NCI-H1436 (cell line): ENCODE results near the gene SLC22A5.
"Not testable (repeated sequence)": the region's sequence is repeated elsewhere in the genome, so short reads cannot be mapped to it uniquely, and the experiment has no call there.

Experiments used
- DNase-seq: peaks from one replicate; lab custom pipeline; 2025; lab: John Stamatoyannopoulos, UW

Gene SLC22A5

GRCh38 chr5:132414634-132415378, 45.3 kb downstream of the SLC22A5 start:
- DNase-seq, result no peak

- DNase-seq, result not testable (repeated sequence)
Measured at GRCh38 chr5:132415516-132415915, 46.0 kb downstream of the SLC22A5 start.

DNA sequence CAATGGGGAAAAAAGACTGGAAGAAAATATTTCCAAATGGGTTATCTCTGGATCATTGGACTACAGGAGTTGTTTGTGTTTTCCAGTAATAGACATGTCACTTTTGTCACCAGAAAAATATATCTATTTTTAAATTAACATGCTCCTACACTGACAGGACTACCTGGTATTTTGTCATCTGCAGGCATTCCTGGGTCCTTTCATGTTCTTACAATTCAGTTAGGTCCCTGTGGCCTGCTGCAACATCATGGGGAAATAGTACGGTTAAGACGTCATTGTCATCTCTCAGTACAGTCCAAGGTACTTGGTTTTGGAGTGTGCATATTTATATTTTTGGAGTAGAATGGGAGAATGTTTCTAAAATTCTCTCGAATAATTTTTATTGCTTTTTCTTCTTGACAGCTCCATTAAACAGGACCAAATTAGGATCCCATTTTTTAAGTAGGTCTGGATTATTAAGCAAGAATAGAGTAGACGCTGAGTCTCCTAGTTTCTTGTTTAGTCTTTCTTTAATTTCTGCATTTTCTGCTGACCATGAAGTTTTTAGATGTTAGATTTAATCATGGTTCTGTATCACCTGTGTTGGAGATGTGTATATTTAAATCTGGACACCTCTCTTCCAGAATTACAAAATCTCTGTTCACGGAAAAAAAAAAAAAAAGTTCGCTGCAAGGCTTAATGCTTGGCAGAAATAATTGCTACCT, 46.9 kb downstream of the SLC22A5 start:
- no peak for DNase-seq

DNA sequence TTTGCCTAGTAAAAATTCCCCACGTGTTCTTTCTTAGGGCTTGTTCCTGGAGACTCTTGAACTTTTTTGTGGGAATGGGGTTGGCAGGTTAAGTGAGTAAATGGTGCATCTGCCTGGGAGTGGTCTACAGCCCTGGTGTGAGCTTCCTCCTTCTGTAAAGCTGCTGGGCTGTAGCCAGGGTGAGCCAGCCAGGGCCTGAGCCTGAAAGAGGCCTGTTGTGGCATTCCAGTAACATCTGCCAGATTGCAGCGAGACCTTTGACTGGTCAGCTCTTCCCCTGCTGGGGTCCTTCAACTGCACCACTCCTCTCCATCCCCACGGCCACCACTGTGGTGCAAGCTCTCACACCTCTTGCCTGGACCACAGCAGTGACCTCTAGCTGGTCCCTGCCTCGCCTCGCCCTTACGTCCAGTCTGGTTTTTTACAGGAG, 47.5 kb downstream of the SLC22A5 start:
- DNase-seq, result no peak

- DNase-seq, result no peak
Measured at GRCh38 chr5:132417461-132417860, 48.0 kb downstream of the SLC22A5 start.

DNA sequence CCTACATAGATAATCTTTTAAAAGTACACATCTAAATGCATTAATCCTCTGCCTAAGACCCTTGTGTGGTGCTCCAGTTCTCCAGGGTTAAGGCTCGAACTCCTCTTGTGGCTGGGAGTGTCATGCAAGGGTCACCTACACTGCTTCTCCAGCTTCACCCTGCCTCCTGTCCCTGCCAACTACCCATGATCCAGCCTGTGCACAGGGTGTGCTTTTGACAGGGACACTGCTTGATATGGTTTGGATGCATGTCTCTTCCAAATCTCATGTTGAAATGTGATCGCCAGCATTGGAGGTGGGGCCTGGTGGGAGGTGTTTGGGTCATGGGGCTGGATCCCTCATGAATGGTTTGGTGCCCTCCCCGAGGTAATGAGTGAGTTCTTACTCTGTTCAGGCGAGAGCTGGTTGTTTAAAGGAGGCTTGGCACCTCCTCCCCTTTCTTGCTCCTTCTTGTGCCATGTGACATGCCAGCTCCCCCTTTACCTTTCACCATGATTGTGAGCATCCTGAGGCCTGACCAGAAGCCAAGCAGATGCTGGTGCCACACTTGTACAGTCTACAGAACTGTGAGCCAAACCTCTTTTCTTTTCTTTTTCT, 48.5 kb downstream of the SLC22A5 start:
- DNase-seq, result no peak

GRCh38 chr5:132418881-132419280, 49.4 kb downstream of the SLC22A5 start:
- no peak for DNase-seq

DNA sequence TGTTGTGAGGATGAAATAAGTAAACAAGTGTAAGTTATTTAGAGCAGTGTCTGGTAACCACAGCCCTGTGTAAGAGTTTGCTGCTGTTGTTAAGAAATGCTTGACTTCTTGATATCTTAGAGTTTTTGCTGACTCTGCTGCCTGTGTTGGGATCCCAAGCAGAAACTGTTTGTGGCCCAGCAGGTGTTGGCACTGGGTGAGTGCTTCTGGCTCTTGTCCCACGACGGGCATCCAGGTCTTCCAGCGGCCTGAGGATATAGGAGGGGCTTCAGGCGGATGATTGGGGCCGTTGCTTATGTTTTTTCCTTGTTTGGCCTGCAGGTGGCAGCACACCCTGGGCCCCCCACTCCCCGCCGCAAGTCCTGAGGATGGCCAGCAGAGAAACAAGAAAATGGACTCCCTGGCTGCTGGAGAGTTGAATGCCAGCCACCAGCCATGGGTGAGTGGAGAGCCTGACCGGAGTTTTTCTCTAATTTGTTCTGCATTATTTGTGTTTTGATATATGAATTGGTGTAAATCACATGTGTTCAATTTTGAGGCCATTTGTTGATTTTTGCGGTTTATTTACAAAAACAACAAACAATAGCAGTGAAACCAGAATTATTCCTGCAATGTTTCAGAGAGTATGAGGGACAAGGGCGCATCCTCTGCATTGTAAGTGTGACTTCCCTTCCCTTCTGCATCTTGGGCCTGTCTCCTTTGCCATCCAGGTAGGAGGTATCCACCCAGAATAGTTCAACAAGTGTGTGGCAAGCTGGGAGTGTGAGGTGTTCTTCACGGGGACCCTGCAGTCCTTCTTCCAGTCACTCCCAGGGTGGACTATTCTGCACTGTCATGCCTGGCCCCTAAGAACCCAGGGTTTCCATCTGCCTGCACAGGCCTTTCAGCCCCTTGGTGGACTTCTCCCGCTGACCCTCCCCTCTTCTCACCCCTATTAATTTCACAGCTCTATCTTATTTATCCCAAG, 50.3 kb downstream of the SLC22A5 start:
- peak; percentile 64 for DNase-seq

DNA sequence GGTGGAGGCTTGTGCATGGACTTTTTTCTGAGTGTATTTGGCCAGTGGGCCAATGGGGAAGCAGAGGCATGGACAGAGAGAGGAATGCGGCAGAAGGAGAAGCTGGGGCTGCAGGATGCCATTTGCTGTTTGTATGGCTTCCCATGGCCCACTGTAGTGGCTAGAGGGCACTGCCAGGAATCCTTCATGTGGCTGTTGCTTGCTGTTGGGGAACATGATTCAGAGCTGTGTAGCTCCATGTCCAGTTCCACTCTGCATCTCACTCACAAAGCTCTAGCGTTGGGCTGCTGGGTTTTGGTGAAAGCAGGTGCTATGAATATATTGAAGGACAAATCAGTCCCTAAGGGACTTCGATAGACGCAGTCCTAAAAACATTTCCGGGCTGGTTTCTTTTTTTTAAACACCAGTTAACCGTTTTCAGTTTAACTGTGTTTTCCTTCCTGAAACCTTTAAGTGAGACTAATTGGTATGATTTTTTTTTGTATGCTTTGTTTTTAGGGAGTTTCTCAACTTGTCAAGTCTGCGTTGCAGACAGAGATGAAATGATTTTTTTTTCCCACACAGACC, 51.3 kb downstream of the SLC22A5 start:
- no peak for DNase-seq

DNA sequence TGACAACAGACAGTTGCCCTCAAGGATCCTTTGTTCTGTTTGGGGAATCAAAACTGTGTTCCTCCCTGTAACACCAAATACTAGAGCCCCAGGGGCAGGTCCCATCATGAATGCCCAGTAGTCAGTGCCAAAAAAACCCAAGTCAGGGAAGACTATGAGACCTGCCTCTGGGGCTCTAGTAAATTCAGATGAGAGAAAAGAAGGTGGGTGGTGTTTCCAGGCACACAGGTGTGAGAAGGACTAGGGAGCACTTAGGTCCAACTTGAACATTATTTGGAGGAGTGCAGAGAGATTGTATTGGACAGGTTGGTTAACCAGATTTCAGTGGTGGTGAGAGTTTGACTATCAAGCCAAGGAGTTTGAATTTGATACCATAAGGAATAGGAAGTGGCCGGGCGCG, 52.0 kb downstream of the SLC22A5 start:
- no peak for DNase-seq

GRCh38 chr5:132422720-132423437, 53.4 kb downstream of the SLC22A5 start:
- no peak for DNase-seq

GRCh38 chr5:132423438-132423898, 54.0 kb downstream of the SLC22A5 start:
- no peak for DNase-seq

- DNase-seq, result no peak
Measured at GRCh38 chr5:132424167-132424880, 54.8 kb downstream of the SLC22A5 start.

- no peak for DNase-seq
Measured at GRCh38 chr5:132425009-132425937, 55.8 kb downstream of the SLC22A5 start.

- no peak for DNase-seq
Measured at GRCh38 chr5:132425975-132426524, 56.5 kb downstream of the SLC22A5 start.

DNA sequence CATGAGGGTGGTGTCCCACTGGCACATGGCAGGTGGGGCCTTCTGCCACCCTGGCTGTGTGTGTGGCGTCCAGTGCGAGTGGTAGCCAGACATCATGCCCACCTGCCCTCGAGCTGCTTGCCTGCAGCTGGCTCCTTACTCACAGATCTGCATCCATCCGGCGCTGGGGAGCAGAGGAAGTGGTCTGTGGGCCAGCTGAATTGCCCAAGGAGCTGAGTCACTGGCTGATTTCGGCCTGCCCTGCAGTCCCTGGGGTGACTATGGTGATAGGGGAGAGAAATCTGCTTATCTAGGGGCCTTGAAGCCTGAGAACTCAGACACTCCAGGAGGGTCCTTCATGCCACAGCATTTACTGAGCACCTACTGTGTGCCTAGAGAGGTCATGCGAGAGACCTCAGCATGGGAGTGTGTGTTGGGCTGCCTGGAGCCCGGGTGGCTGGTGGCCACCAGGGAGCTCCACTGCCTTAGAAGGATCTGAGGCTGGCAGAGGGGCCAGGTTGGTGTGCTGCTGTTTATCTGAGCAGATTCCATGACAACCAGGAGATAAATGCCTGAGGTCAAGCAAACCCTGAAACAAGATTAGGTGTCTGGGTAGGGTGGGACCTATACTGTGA, 57.1 kb downstream of the SLC22A5 start:
- no peak for DNase-seq

DNA sequence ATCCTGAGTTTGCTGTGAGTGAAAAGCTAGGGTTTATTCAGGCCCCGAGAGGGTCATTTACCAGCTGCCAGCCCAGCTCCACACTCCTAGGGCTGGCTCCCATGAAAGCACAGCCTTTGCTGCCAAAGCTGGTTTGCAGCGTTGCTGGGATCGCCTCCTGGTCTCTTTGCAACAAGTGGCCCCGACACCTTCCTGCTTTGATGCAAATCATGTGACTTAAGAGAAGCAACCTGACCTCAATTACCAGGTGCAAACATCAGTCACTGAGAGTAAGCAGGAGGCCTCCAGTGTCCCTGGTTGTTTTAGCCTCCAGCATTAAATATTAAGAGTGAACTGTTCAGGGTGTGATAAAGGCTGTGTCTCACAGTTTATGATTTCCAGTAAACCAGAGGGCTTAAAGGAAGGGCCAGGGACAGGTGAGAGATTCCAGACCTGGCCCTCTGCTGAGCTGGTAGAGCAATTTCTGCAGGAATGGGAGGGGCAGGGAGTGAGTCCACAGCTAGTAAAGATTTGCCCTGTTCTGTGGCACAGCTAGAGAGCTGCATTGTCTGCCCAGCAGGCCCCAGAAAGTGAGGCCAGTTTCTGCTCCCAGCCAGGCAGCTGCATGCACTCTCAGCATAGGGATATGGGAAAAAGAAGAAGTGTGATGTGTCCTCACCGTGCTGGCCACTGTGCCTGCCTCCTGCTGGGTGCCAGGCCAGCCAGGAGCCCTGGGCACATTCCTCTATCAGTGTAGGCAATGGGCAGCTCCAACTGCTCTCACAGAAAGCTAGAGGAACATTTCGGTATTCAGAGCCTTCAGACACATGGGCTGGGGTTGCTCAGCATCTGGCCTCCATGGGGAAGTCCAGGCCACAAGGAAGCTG, 58.0 kb downstream of the SLC22A5 start:
- no peak for DNase-seq
